ENCODE data around the gene TFB2M.

Gene TFB2M

DNA sequence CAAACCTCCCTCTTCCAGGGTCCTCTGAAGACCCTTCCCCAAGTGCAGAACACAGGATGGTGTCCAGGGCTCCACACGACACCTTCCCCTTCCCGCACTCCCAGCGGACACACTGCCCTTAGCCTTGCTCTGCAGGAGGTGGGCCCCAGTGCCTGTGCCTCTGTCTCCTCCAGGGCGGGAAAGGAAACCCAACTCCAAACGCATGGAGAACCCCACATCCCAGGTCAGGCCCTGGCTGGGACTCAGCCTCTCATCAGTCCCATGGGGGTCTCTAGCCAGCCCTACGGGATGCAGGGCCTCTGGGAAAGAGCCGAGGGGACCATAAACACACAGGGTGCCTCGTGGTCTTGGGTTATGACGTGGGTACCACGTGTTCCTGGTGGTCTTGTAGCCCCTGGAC lies 53.4 kb downstream of the TFB2M start:
- DNase-seq: no peak

DNA sequence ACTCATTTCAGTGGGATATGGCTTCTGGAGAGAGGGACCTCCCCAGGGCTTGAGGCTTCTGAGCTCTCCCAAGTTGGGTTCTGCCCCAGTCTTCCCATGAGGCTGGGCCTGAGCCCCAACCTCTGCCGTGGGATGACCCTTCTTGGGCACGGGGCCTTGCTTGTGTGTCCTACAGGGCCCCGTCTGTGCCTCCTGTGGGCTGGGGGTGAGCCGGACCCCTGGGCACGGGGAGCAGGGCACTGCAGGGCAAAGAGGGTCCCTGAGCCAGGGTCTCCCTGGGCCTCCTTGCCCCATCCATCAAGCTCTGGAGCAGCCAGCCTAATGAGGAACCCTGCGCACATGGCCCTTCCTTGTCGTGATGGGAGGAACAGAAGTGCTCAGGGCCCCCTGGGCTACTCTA lies 53.8 kb downstream of the TFB2M start:
- no peak for DNase-seq

DNA sequence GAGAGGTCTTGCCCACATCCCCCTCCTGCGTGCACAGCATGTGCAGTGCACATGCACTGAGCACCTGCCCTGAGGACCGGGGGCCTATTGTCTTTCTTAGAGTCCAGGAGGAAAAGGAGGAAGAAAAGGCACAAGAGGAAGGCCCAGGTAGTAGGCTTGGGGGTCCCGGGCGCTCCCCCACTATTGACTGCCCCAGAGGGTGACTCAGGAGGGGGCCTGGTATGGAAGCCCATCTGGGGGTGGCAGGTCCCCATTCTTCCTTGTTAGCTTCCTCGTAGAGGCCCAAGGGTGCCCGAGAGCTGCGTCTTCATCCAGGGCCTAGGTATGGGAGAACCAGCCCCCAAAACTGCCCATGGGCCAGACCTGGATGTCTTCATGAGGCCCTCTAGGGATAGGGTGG lies 54.9 kb downstream of the TFB2M start:
- no peak for DNase-seq

DNA sequence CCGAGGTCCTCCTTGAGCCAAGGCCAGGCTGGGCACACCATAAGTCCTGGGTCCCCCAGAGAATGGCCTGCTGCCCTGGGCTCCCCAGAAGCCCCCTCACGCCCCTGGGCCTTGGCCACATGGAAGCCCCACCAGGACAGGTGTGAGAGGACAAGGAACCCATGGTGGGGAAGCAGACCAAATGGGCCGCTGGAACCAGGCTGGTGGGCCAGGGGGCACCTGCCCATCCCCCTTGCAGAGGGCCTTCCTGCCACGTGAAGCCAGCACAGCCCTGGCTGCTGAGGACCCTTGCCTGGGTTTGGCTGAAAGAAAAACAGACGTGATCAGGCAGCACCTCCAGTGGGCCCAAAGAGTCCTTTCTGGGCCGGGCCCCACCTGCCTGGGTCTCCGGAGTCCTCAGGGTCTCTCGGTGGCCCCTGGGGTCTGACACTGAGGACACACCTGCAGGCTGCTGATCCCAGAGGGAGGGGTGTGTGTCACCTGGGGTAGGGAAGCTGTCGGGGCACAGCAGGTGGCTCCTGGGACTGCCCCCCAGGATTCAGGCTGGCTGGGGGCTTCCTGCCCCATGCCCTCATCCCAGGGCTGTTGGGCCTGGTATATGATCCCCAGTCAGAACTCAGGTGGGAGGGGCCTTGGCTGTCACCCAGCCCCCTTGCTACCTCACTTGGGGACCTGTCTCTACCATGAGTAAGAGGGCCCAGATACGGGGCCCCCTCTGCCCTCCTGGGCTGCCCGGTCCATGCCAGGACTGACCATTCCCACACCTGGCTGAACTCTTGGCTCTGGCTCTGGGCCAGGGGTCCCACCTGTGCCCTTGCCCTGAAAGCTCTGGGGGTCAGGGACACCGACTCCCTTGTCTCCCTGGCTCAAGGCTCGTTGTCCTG lies 55.7 kb downstream of the TFB2M start:
- no peak for DNase-seq

DNA sequence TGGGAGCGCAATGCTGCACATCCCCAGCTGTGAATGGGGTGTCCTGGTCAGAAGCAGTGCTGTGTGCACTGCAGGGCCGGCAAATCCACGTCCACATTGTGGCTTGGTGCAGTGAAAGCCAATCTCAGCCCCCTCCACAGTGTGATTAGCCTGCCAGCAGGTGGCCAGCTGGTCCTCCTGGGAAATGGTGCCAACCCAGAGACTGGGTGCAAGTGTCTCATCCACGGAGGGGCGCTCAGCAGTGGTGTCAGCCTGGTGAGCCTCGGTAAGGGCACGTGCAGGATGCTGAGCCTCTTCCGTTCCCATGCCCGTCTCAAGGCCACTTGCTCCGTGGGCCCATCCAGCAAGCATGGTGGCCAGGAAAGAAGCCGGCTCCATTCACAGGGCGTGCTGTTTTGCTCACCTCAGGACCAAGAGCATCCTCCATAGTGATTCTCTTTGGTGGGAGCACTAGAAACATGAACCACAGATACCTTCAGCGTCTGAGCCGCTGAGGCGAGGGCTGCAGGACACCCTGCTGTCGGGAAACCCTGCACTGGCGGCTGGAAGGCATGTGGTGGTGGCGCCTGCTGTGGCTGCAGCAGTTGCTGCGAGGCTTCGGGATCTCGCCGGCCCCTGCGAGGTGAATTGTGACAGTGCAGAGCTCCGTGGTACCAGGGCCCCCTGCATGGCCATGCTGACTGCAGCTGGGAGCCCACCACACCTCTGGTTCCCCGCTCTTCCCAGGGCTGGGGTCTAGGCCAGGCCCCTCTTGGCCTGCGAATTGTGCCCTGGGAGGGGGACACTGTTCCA lies 57.0 kb downstream of the TFB2M start:
- DNase-seq: no peak

DNA sequence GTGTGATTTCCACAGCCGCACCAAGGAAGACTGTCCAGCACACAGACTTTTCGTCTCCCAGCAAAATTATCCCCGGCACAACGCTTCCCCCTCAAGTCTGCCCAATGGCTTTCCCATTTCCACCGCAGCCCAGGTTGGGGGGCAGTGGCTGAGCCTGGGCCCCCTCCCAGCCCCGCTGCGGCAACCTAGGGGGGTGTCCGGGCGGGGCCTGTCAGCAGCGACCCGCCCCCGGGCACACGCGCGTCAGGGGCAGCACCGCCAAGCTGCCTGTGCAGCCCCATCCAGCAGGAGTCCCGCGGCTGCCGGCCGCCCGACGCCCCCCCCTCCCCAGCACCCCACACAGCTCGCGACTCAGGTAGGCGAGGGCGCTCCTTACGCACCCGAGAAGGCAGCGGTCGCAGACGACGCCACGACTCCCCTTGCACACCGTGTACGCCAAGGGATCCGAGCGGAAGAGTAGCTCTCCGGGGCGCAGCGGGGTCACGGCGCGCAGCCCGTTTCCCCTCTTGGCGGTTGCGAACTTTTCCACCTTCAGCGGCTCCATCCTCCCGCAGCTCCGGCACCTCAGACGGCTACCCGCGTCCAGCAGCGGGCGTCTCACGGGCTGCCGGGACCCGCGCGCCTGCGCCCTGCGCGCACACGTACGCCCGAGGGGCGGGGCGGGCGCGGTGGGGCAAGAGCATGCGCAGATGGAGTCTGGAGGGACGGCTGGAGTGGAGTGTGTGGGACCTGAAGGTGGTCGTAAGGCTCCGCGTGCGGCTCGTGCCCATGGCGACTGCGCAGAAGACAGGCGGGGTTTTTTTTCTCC lies 59.2 kb downstream of the TFB2M start, which contains the start of gene SMYD3:
Gene SMYD3 (minus strand): TSS at position 606 of the 808 bp plus-strand sequence.
- peak; percentile 81 for DNase-seq

DNA sequence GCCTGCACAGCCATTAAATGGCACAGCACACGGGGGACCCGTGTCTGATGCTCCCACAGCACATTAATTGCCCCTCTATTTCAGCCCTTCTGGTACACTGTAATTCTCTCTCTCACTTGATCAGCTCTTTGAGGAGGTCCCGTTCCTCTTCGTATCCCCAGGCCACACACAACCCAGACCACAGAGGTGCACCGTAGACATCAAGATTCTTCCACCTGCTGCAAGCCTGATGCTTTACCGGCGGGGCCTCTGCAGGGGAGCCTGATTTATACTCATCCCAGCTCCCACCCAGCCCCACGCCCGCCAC lies 59.7 kb downstream of the TFB2M start:
- no peak for DNase-seq

DNA sequence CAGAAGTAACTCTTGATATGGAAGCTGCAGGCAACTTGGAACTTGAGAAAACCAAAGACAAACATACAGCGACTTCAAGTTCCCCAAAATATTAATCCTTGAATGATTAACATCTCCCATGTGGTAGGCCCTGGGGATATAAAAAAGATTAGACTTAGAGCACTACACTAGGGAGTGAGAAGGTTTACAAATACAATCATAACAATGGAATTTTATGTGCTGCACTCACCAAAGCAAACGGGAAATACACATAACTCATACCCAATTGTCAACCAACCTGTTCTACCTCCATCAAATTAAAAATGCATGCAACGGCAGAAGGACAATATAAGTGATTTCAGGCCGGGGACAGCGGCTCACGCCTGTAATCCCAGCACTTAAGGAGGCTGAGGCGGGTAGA lies 62.7 kb downstream of the TFB2M start:
- DNase-seq: no peak

DNA sequence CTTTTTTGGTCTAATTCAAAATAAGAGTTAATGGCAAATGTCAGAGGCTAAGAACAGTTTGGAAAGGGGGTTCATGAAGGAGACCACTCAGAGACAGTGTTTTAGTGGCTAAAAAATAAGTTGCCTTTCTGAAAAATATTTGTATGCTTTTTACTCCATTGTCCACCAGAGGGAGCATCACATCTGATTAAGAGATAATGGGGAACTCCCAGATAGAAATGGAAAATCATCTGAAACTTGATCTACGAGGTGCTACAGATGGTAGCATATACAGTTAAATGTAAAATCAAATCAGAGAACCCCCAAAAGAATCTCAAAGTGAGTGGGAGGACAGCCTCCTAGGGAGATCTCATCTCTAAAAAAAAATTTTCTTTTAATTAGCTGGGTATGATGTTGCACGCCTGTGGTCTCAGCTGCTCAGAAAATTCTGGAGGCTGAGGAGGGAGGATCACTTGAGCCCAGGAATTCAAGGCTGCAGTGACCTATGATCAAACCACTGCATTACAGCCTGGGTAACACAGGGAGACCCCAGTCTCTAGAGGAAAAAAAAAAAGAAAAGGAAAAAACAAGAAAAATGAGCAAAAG lies 68.6 kb downstream of the TFB2M start:
- peak; percentile 79 for DNase-seq

DNA sequence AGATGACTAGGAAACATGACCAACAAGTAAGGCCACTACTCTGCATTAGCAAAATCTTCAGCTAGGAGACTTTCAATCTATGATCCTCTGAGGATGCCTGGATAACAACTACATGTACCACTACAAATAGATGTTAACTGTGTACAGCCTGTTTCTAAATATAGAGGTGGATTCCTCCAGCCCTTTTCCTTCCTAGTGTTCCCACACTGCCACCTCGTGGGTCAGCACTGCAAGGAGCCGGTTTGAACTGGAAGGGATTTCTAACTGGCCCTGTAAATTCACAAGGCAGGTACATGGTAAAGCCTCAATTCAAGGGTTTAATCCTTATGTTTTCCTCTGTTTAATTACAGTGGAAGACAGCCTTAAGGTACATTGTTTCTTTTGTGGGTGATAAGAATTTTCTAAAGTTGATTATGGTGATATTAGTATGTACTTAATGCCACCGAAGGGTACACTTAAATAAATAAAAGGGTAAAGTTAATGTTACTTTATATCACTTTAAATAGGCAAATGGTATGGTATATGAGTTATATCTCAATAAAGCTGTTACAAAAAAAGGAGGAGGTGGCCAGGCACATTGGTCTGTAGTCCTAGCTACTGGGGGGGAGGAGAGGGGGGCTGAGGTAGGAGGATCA lies 73.3 kb downstream of the TFB2M start:
- peak; percentile 17 for DNase-seq

DNA sequence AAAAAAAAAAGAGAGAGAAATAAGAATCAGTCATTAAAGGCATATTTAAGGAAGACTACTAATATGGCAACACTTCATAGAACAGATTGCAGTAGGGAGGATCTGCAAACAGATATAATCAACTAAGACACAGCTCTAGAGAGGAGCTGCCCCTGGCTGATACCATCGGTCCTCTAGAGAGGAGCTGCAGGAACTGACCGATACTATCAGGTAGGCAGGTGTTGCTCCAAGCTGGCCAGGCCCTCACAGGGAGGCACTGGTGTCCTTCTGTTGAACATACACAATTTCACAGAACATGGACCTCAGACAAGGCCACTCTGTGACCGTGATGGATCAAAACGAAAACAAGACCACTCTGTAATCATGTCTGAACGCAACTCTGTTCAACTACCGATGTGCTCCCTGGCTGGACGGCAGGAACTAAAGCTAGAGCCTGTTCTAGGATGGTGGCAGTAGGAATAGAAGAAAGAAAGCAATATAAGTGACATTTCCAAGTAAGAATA lies 74.5 kb downstream of the TFB2M start:
- DNase-seq: no peak

Measured in CD4-positive, alpha-beta T cell treated with Interleukin-17A for 1 hour (primary cell).